ENCODE data around the gene TSSK2.

Gene TSSK2

DNA sequence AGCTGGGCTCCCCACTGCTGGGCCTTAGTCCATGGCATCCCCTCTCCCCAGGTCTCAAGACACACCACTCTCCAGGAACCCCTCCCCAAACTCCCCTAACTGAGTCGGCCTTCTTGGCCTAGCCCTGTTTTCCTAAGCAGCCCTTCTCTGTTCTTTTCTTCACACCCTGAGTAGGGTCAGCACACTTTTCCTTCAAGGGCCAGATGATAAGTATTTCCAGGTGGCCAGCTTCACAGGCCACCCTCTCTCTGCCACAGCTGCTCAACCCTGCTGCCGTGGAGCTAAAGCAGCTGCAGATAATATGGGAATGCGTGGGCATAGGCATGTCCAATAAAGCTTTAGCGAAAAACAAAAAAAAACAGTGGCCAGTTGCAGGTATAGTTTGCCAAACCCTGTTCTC lies 33.0 kb upstream of the TSSK2 start:
- TF ChIP-seq RAD21 (IDR thresholded peaks at IDR 0.05; ENCODE audit: low read depth): no peak
- no peak for TF ChIP-seq EP300 (IDR thresholded peaks at IDR 0.05; ENCODE audit: borderline replicate concordance)
- TF ChIP-seq, protein P1, sequence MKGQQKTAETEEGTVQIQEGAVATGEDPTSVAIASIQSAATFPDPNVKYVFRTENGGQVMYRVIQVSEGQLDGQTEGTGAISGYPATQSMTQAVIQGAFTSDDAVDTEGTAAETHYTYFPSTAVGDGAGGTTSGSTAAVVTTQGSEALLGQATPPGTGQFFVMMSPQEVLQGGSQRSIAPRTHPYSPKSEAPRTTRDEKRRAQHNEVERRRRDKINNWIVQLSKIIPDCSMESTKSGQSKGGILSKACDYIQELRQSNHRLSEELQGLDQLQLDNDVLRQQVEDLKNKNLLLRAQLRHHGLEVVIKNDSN (IDR thresholded peaks at IDR 0.05): no peak
- no peak for TF ChIP-seq CEBPB (IDR thresholded peaks at IDR 0.05)
- TF ChIP-seq TEAD4 (IDR thresholded peaks at IDR 0.05): no peak
- no peak for TF ChIP-seq TAF1 (IDR thresholded peaks at IDR 0.05; ENCODE audit: low read depth)
- TF ChIP-seq EGR1 (IDR thresholded peaks at IDR 0.05): no peak
- no peak for TF ChIP-seq NFIC (IDR thresholded peaks at IDR 0.05)
- TF ChIP-seq, protein P2, sequence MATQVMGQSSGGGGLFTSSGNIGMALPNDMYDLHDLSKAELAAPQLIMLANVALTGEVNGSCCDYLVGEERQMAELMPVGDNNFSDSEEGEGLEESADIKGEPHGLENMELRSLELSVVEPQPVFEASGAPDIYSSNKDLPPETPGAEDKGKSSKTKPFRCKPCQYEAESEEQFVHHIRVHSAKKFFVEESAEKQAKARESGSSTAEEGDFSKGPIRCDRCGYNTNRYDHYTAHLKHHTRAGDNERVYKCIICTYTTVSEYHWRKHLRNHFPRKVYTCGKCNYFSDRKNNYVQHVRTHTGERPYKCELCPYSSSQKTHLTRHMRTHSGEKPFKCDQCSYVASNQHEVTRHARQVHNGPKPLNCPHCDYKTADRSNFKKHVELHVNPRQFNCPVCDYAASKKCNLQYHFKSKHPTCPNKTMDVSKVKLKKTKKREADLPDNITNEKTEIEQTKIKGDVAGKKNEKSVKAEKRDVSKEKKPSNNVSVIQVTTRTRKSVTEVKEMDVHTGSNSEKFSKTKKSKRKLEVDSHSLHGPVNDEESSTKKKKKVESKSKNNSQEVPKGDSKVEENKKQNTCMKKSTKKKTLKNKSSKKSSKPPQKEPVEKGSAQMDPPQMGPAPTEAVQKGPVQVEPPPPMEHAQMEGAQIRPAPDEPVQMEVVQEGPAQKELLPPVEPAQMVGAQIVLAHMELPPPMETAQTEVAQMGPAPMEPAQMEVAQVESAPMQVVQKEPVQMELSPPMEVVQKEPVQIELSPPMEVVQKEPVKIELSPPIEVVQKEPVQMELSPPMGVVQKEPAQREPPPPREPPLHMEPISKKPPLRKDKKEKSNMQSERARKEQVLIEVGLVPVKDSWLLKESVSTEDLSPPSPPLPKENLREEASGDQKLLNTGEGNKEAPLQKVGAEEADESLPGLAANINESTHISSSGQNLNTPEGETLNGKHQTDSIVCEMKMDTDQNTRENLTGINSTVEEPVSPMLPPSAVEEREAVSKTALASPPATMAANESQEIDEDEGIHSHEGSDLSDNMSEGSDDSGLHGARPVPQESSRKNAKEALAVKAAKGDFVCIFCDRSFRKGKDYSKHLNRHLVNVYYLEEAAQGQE (IDR thresholded peaks at IDR 0.05; ENCODE audit: low read depth): no peak

DNA sequence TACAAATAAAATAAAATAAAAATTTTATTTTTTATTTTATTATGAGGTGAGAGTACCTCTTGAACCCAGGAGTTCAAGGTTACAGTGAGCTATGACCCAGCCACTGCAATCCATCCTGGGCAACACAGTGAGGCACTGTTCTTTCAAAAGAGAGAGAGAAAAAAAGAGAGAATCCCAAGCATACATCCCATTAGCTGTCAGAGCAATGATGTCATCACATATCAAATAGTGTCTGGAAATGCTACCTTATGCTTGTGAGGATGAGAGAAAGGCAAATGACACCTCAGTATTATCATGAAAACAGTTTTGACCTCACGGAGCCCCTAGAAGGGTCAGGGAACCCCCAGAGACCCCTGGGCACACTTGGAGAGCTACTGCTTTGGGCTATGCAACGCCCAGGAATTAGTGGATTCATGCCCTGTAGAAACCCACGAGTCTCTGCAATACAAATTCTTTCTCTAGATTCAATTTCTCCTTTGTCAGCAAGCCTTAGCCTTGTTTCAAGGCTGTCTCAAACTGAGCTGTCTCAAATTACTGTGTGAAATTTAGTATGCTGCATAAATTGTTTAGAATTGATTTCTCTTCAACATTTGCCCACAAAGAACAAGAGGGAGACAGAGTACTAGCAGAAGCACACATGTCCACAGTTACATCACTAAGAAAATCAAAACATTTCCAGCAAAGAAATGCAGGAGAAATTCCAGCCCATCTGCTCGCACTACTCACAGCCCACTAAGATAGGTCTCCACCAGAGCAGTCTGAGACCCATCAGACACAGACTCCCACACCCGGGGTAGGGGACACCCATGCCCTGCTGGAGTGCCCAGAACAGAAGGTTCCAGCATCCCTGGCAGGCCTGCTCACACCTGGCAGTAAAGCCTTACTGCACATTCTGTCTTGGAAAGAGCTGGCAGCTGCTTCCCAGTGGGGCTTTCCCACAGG lies 27.0 kb upstream of the TSSK2 start:
- TF ChIP-seq RAD21 (IDR thresholded peaks at IDR 0.05; ENCODE audit: low read depth) (no peak), EP300 (IDR thresholded peaks at IDR 0.05; ENCODE audit: borderline replicate concordance) (no peak), YY1 (IDR thresholded peaks at IDR 0.05; ENCODE audit: low read depth) (no peak), EGR1 (IDR thresholded peaks at IDR 0.05) (no peak), FOXM1 (IDR thresholded peaks at IDR 0.05; ENCODE audit: borderline replicate concordance, low read depth) (no peak), CEBPB (IDR thresholded peaks at IDR 0.05) (no peak), TCF12 (IDR thresholded peaks at IDR 0.05; ENCODE audit: low read depth) (no peak), TAF1 (IDR thresholded peaks at IDR 0.05; ENCODE audit: low read depth) (no peak), TEAD4 (IDR thresholded peaks at IDR 0.05) (no peak), ZBTB7A (IDR thresholded peaks at IDR 0.05; ENCODE audit: low read depth) (no peak), NFIC (IDR thresholded peaks at IDR 0.05) (no peak), CREB1 (IDR thresholded peaks at IDR 0.05; ENCODE audit: low read depth) (no peak)
- TF ChIP-seq, protein P1 (IDR thresholded peaks at IDR 0.05): no peak
- TF ChIP-seq, protein P3, sequence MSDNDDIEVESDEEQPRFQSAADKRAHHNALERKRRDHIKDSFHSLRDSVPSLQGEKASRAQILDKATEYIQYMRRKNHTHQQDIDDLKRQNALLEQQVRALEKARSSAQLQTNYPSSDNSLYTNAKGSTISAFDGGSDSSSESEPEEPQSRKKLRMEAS (IDR thresholded peaks at IDR 0.05): no peak
- TF ChIP-seq, protein P2 (IDR thresholded peaks at IDR 0.05; ENCODE audit: low read depth): no peak

DNA sequence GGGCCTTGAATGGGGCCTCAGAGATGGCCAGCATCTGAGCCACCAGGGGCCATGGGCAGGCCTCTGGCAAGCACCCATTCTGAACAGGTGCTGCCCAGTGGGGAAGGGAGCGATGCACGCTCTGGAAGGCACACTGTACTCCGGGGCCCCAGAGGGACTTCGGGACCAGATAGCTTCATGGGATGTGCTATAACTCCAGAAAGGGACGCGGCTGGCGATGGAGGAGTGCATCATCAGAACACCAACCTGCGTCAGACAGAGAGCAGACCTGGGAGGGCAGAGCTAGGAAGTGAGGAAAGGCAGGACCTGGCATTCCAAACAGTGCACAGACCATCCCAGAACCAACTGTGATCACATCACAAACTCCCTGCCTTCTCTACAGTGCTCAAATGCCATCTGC lies 25.7 kb upstream of the TSSK2 start:
- no peak for TF ChIP-seq CREB1 (IDR thresholded peaks at IDR 0.05; ENCODE audit: low read depth)
- no peak for TF ChIP-seq TEAD4 (IDR thresholded peaks at IDR 0.05)
- TF ChIP-seq TAF1 (IDR thresholded peaks at IDR 0.05; ENCODE audit: low read depth): no peak
- no peak for TF ChIP-seq ZBTB7A (IDR thresholded peaks at IDR 0.05; ENCODE audit: low read depth)
- TF ChIP-seq TCF12 (IDR thresholded peaks at IDR 0.05; ENCODE audit: low read depth): no peak
- no peak for TF ChIP-seq EP300 (IDR thresholded peaks at IDR 0.05; ENCODE audit: borderline replicate concordance)
- TF ChIP-seq, protein P2 (IDR thresholded peaks at IDR 0.05; ENCODE audit: low read depth): no peak
- TF ChIP-seq RAD21 (IDR thresholded peaks at IDR 0.05; ENCODE audit: low read depth): no peak
- TF ChIP-seq, protein P3 (IDR thresholded peaks at IDR 0.05): no peak
- TF ChIP-seq EGR1 (IDR thresholded peaks at IDR 0.05): no peak
- TF ChIP-seq, protein P1 (IDR thresholded peaks at IDR 0.05): no peak

Measured in Ishikawa (cell line).